ENCODE measurements around the gene BLOC1S3. TPM values are rescaled to one million over a fixed set of nuclear protein-coding genes. Genes with fewer than 3 reads are reported as not detected.

BLOC1S3 gene
- polyA plus RNA-seq, 1 donor (not counting 4 experiments of a cell fraction or from before 2014, with no cell fraction given) = 5.1 TPM

- TF ChIP-seq EZH2 (IDR thresholded peaks at IDR 0.05; ENCODE audit: low read length) (no peak), CTCF (optimal IDR thresholded peaks at IDR 0.05 in 1 of 3, IDR thresholded peaks at IDR 0.05 in 1 of 3, conservative IDR thresholded peaks at IDR 0.05 in 1 of 3; ENCODE audit: extremely low read depth in 1 of 3, insufficient read depth in 2 of 3, low read length in 3 of 3) (no peak)
- H3K9ac ChIP-seq (ENCODE audit: control insufficient read depth, extremely low read depth, insufficient read depth, low read length) = no peak overlapping the region
- peaks cover 3% of the 10 kb centered on the region for H3K4me1 ChIP-seq (ENCODE audit: control insufficient read depth, extremely low read depth, insufficient read depth, low read length)
- no peaks in the 10 kb centered on the region for H3K9me1 ChIP-seq (ENCODE audit: control insufficient read depth, extremely low read depth, insufficient read depth, low read length)
- H3K27me3 ChIP-seq (ENCODE audit: control insufficient read depth, extremely low read depth, insufficient read depth, low read length) = no peaks in the 10 kb centered on the region
- dilution Hi-C loops (cut with MboI; ENCODE audit: extremely low pct_ligation_motif_present, low sequenced_read_pairs) = no loop called here
- no peaks in the 10 kb centered on the region for H4K20me1 ChIP-seq (ENCODE audit: control insufficient read depth, extremely low read depth, insufficient read depth, low read length)
- H2AFZ ChIP-seq (ENCODE audit: control insufficient read depth, low read length) = no peak overlapping the region
- no peak overlapping the region for H3K4me2 ChIP-seq (ENCODE audit: control insufficient read depth, extremely low read depth, insufficient read depth, low read depth, low read length)
- peaks cover 1% of the 10 kb centered on the region for H3K79me2 ChIP-seq (ENCODE audit: control insufficient read depth, insufficient read depth, low read length)
- no peak for FAIRE-seq
- H3K4me3 ChIP-seq (ENCODE audit: control insufficient read depth in 2 of 3, extremely low read depth in 1 of 3, insufficient read depth in 2 of 3, low read depth in 1 of 3, low read length in 3 of 3) = no peak overlapping the region
- DNase-seq (ENCODE audit: low read depth, low spot score) = no peak
- H3K9me3 ChIP-seq (ENCODE audit: control insufficient read depth, low read depth, low read length) = no peaks in the 10 kb centered on the region
- no peaks in the 10 kb centered on the region for H3K36me3 ChIP-seq (ENCODE audit: control insufficient read depth in 2 of 2, extremely low read depth in 1 of 2, insufficient read depth in 2 of 2, low read length in 2 of 2)
- no peak overlapping the region for H3K27ac ChIP-seq (ENCODE audit: control insufficient read depth, insufficient read depth, low read length)
Observed at GRCh38 chr19:45186509-45187334, 8.1 kb downstream of the BLOC1S3 start.

- Histone ChIP-seq H2AFZ (ENCODE audit: control insufficient read depth, low read length) (no peak overlapping the region), H3K4me2 (ENCODE audit: control insufficient read depth, extremely low read depth, insufficient read depth, low read depth, low read length) (no peak overlapping the region), H3K27ac (ENCODE audit: control insufficient read depth, insufficient read depth, low read length) (no peak overlapping the region), H3K9me1 (ENCODE audit: control insufficient read depth, extremely low read depth, insufficient read depth, low read length) (no peaks in the 10 kb centered on the region), H3K4me1 (ENCODE audit: control insufficient read depth, extremely low read depth, insufficient read depth, low read length) (peaks cover 4% of the 10 kb centered on the region), H3K27me3 (ENCODE audit: control insufficient read depth, extremely low read depth, insufficient read depth, low read length) (no peaks in the 10 kb centered on the region), H3K4me3 (ENCODE audit: control insufficient read depth in 2 of 3, extremely low read depth in 1 of 3, insufficient read depth in 2 of 3, low read depth in 1 of 3, low read length in 3 of 3) (no peak overlapping the region), H3K9me3 (ENCODE audit: control insufficient read depth, low read depth, low read length) (no peaks in the 10 kb centered on the region), H3K79me2 (ENCODE audit: control insufficient read depth, insufficient read depth, low read length) (no peaks in the 10 kb centered on the region), H3K36me3 (ENCODE audit: control insufficient read depth in 2 of 2, extremely low read depth in 1 of 2, insufficient read depth in 2 of 2, low read length in 2 of 2) (no peaks in the 10 kb centered on the region), H4K20me1 (ENCODE audit: control insufficient read depth, extremely low read depth, insufficient read depth, low read length) (no peaks in the 10 kb centered on the region), H3K9ac (ENCODE audit: control insufficient read depth, extremely low read depth, insufficient read depth, low read length) (no peak overlapping the region)
- no peak for FAIRE-seq
- no peak for DNase-seq (ENCODE audit: low read depth, low spot score)
- peak; percentile 54 to 73 (median 64) for TF ChIP-seq CTCF (optimal IDR thresholded peaks at IDR 0.05 in 1 of 3, IDR thresholded peaks at IDR 0.05 in 1 of 3, conservative IDR thresholded peaks at IDR 0.05 in 1 of 3; ENCODE audit: extremely low read depth in 1 of 3, insufficient read depth in 2 of 3, low read length in 3 of 3)
- TF ChIP-seq EZH2 (IDR thresholded peaks at IDR 0.05; ENCODE audit: low read length) = no peak
- dilution Hi-C loops (cut with MboI; ENCODE audit: extremely low pct_ligation_motif_present, low sequenced_read_pairs) = no loop called here
Observed at GRCh38 chr19:45187421-45188100, 9.0 kb downstream of the BLOC1S3 start.

Measured in keratinocyte (primary cell).